Measurements from ENCODE around the gene PDZD4. TPM values are rescaled to one million over a fixed set of nuclear protein-coding genes. Genes with fewer than 3 reads are reported as not detected.

Gene PDZD4
- total and polyA plus RNA-seq, 8 donors = 2.1 to 11.1 (median 5.2) TPM

GRCh38 chrX:153816831-153817690, 13.3 kb downstream of the PDZD4 start:
- TF ChIP-seq POLR2A (IDR thresholded peaks at IDR 0.05) = no peak
- no peak for TF ChIP-seq EP300 (IDR thresholded peaks at IDR 0.05)
- no peak for TF ChIP-seq CTCF (IDR thresholded peaks at IDR 0.05)
- H3K4me1 ChIP-seq = peaks cover 0 to 14% (median 12%) of the 10 kb centered on the region in 4 donors
- DNase-seq = no peak
- H3K27ac ChIP-seq = no peak overlapping the region
- intact Hi-C loops (cut with DNase I; ENCODE audit: low total_unique reads) = no loop called here
- H3K4me3 ChIP-seq = no peak overlapping the region
- WGBS, 5 donors = 66 to 83% (median 72%) methylated on average over 24 to 25 of the region's 25 CpGs
- H3K36me3 ChIP-seq = no peaks in the 10 kb centered on the region
- H3K9me3 ChIP-seq = peaks cover 0 to 11% (median 3%) of the 10 kb centered on the region in 4 donors
- H3K27me3 ChIP-seq = peaks cover 4 to 32% (median 8%) of the 10 kb centered on the region in 3 donors

- no peak for TF ChIP-seq POLR2AphosphoS5 (IDR thresholded peaks at IDR 0.05)
- no peak for TF ChIP-seq CTCF (IDR thresholded peaks at IDR 0.05)
- TF ChIP-seq POLR2A (IDR thresholded peaks at IDR 0.05) = no peak
- TF ChIP-seq EP300 (IDR thresholded peaks at IDR 0.05) = no peak
- Histone ChIP-seq H3K4me1 (peaks cover 0 to 14% (median 12%) of the 10 kb centered on the region in 4 donors), H3K9me3 (peaks cover 0 to 20% (median 3%) of the 10 kb centered on the region in 4 donors), H3K4me3 (no peak overlapping the region), H3K36me3 (no peaks in the 10 kb centered on the region), H3K27ac (no peak overlapping the region), H3K27me3 (peaks cover 4 to 23% (median 8%) of the 10 kb centered on the region in 3 donors)
- no peak for DNase-seq
- intact Hi-C loops (cut with DNase I; ENCODE audit: low total_unique reads) = no loop called here
- 68 to 74% (median 72%) methylated on average over 19 of the region's 19 CpGs for WGBS, 5 donors
Observed at GRCh38 chrX:153814591-153815315, 15.6 kb downstream of the PDZD4 start.

- Histone ChIP-seq H3K4me3 (no peak overlapping the region), H3K27me3 (peaks cover 0 to 10% (median 0%) of the 10 kb centered on the region in 3 donors), H3K36me3 (no peaks in the 10 kb centered on the region), H3K4me1 (no peaks in the 10 kb centered on the region), H3K27ac (no peak overlapping the region), H3K9me3 (peaks cover 0 to 13% (median 3%) of the 10 kb centered on the region in 4 donors)
- no peak for TF ChIP-seq POLR2AphosphoS5 (IDR thresholded peaks at IDR 0.05)
- TF ChIP-seq POLR2A (IDR thresholded peaks at IDR 0.05) = no peak
- DNase-seq = no peak
- 87 to 94% (median 91%) methylated on average over 5 of the region's 5 CpGs for WGBS, 5 donors
- intact Hi-C loops (cut with DNase I; ENCODE audit: low total_unique reads) = no loop called here
Observed at GRCh38 chrX:153813161-153813560, 17.2 kb downstream of the PDZD4 start.

- peaks cover 0 to 13% (median 3%) of the 10 kb centered on the region in 4 donors for H3K9me3 ChIP-seq
- 26 to 62% (median 46%) methylated on average over 11 to 14 of the region's 14 CpGs for WGBS, 5 donors
- H3K27ac ChIP-seq = no peak overlapping the region
- no peaks in the 10 kb centered on the region for H3K36me3 ChIP-seq
- no peak overlapping the region for H3K4me3 ChIP-seq
- TF ChIP-seq POLR2A (IDR thresholded peaks at IDR 0.05) (no peak), CTCF (IDR thresholded peaks at IDR 0.05) (no peak), POLR2AphosphoS5 (IDR thresholded peaks at IDR 0.05) (no peak), EP300 (IDR thresholded peaks at IDR 0.05) (no peak)
- no peak for DNase-seq
- H3K4me1 ChIP-seq = no peaks in the 10 kb centered on the region
- peaks cover 0 to 10% (median 0%) of the 10 kb centered on the region in 3 donors for H3K27me3 ChIP-seq
- intact Hi-C loops (cut with DNase I; ENCODE audit: low total_unique reads) = no loop called here
Observed at GRCh38 chrX:153812220-153812619, 18.1 kb downstream of the PDZD4 start.

All from stomach (tissue), 9 donors.